CD4-positive, CD25-positive, alpha-beta regulatory T cell (primary cell): Measurements from ENCODE around the gene ERBB4. TPM values are rescaled to one million over a fixed set of nuclear protein-coding genes. Genes with fewer than 3 reads are reported as not detected.

Experiments used
- ATAC-seq, 2 donors: fragments of 150-1000 bp; cut with Tn5 transposase; one replicate each; pipeline ENCODE4 v1.10.0; 2021; ENCODE audit warnings: low read depth in 2 of 2, moderate number of reproducible peaks in 2 of 2, moderate library complexity in 1 of 2
- DNase-seq, 3 donors: peaks; one replicate each; pipeline versions ENCODE4 v3.0.0 to v3.0.0-alpha.2; 2012 to 2022; ENCODE audit warnings: mixed read lengths in 1 of 3
- H3K27ac ChIP-seq: one replicate; pipeline ENCODE4 v1.7.0; 2013; ENCODE audit warnings: mild to moderate bottlenecking, low read length; ENCODE audit not compliant: insufficient read depth, poor library complexity, severe bottlenecking
- H3K27me3 ChIP-seq: one replicate; pipeline ENCODE4 v1.7.0; 2013; ENCODE audit warnings: low read length; ENCODE audit not compliant: control insufficient read depth, insufficient read depth
- H3K36me3 ChIP-seq: one replicate; pipeline ENCODE4 v1.7.0; 2013; ENCODE audit warnings: mild to moderate bottlenecking, low read length, moderate library complexity; ENCODE audit not compliant: control insufficient read depth, insufficient read depth
- H3K4me1 ChIP-seq: 2 replicates; pipeline ENCODE4 v1.7.0; 2013; ENCODE audit warnings: mild to moderate bottlenecking, low read length; ENCODE audit not compliant: insufficient read depth, control insufficient read depth, poor library complexity, severe bottlenecking
- H3K4me3 ChIP-seq: one replicate; pipeline ENCODE4 v1.7.0; 2013; ENCODE audit warnings: low read depth, mild to moderate bottlenecking, low read length, moderate library complexity
- H3K9me3 ChIP-seq, 2 experiments: 1 replicate in 1 of 2; 2 replicates in 1 of 2; pipeline ENCODE4 v1.7.0; 2013; ENCODE audit warnings: low read length in 2 of 2, mild to moderate bottlenecking in 1 of 2, moderate library complexity in 1 of 2; ENCODE audit not compliant: control insufficient read depth in 2 of 2
- H3K27ac Mint-ChIP-seq, 3 donors: one replicate each; pipeline ENCODE4 v1.8.0; 2020 to 2022; ENCODE audit warnings: mild to moderate bottlenecking in 3 of 3, mixed read lengths in 3 of 3, moderate library complexity in 2 of 3
- H3K27me3 Mint-ChIP-seq: one replicate; pipeline ENCODE4 v1.8.0; 2022; ENCODE audit warnings: mild to moderate bottlenecking, mixed read lengths
- H3K36me3 Mint-ChIP-seq: one replicate; pipeline ENCODE4 v1.8.0; 2020; ENCODE audit warnings: mixed read lengths
- H3K4me1 Mint-ChIP-seq, 4 donors: one replicate each; pipeline ENCODE4 v1.8.0; 2020 to 2022; ENCODE audit warnings: mixed read lengths in 4 of 4, mild to moderate bottlenecking in 1 of 4
- H3K4me3 Mint-ChIP-seq, 4 donors: one replicate each; pipeline ENCODE4 v1.8.0; 2020 to 2022; ENCODE audit warnings: mild to moderate bottlenecking in 4 of 4, mixed read lengths in 4 of 4, moderate library complexity in 3 of 4
- H3K9me3 Mint-ChIP-seq, 7 donors: one replicate each; pipeline ENCODE4 v1.8.0; 2020 to 2022; ENCODE audit warnings: mixed read lengths in 7 of 7, mild to moderate bottlenecking in 3 of 7, moderate library complexity in 2 of 7
- polyA plus RNA-seq, 4 donors: library from polyadenylated mRNA; unstranded; fragments of 300-500 nt; fragmentation: Illumina TruSeq; gene quantifications; one replicate each; pipeline ENCODE4 v1.2.3, GENCODE V29; 2021
- total RNA-seq: library from RNA; stranded (reverse); gene quantifications from one replicate; pipeline ENCODE4 v1.2.3, GENCODE V29; 2022

ERBB4 gene
- total and polyA plus RNA-seq, 5 donors from 2014 or later = not detected

GRCh38 chr2:211800001-211800400, 738.6 kb downstream of the ERBB4 start:
- Histone ChIP-seq H3K4me1 (no peaks in the 10 kb centered on the region), H3K27me3 (no peaks in the 10 kb centered on the region), H3K9me3 (no peaks in the 10 kb centered on the region), H3K36me3 (no peaks in the 10 kb centered on the region), H3K4me3 (no peak overlapping the region), H3K27ac (no peak overlapping the region)
- Mint-ChIP-seq H3K27ac (no peak overlapping the region), H3K4me1 (no peaks in the 10 kb centered on the region), H3K4me3 (no peak overlapping the region), H3K36me3 (no peaks in the 10 kb centered on the region), H3K27me3 (no peaks in the 10 kb centered on the region), H3K9me3 (no peaks in the 10 kb centered on the region)
- ATAC-seq (no peak), DNase-seq (no peak)

GRCh38 chr2:211798868-211799267, 739.7 kb downstream of the ERBB4 start:
- no peak overlapping the region for H3K27ac Mint-ChIP-seq
- no peaks in the 10 kb centered on the region for H3K4me1 Mint-ChIP-seq
- H3K27ac ChIP-seq = no peak overlapping the region
- no peaks in the 10 kb centered on the region for H3K4me1 ChIP-seq
- no peaks in the 10 kb centered on the region for H3K36me3 ChIP-seq
- H3K27me3 Mint-ChIP-seq = no peaks in the 10 kb centered on the region
- no peaks in the 10 kb centered on the region for H3K9me3 ChIP-seq
- no peak overlapping the region for H3K4me3 Mint-ChIP-seq
- no peaks in the 10 kb centered on the region for H3K27me3 ChIP-seq
- no peak for DNase-seq
- H3K9me3 Mint-ChIP-seq = peaks cover 0 to 2% (median 0%) of the 10 kb centered on the region in 7 donors
- no peaks in the 10 kb centered on the region for H3K36me3 Mint-ChIP-seq
- H3K4me3 ChIP-seq = no peak overlapping the region
- no peak for ATAC-seq

- H3K36me3 Mint-ChIP-seq = no peaks in the 10 kb centered on the region
- H3K27ac Mint-ChIP-seq = no peak overlapping the region
- no peak for ATAC-seq
These were observed 744.9 kb downstream of the ERBB4 start for GRCh38 chr2:211793690-211794089.

DNA sequence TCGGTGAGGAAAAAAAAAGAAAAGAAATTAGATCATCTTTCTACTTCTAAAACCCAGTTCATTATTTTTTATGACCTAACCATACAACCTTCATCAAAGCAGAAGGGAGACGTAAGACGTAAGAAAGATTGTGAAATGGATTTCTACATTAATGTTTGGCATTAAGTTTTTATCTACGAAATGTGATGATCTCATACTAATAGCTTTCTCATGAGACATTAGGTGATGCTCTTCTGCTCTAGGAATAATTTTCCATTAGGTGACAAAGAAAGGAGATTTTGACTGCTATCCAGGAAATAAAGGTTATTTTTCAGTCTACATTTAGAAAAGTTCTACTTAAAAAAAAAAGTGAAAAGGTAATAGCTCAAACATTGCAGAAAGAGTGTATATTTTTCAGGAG, 748.6 kb downstream of the ERBB4 start:
- no peak for DNase-seq
- no peak overlapping the region for H3K4me3 Mint-ChIP-seq
- H3K27ac ChIP-seq = no peak overlapping the region

More at GRCh38 chr2:211793690-211794089, 744.9 kb downstream of the ERBB4 start:
- Histone ChIP-seq H3K4me1 (no peaks in the 10 kb centered on the region), H3K9me3 (no peaks in the 10 kb centered on the region), H3K27ac (no peak overlapping the region), H3K36me3 (no peaks in the 10 kb centered on the region), H3K4me3 (no peak overlapping the region), H3K27me3 (no peaks in the 10 kb centered on the region)
- H3K4me1 Mint-ChIP-seq = no peaks in the 10 kb centered on the region
- H3K9me3 Mint-ChIP-seq = peaks cover 0 to 8% (median 0%) of the 10 kb centered on the region in 7 donors
- H3K4me3 Mint-ChIP-seq = no peak overlapping the region
- DNase-seq = no peak
- no peaks in the 10 kb centered on the region for H3K27me3 Mint-ChIP-seq

DNA sequence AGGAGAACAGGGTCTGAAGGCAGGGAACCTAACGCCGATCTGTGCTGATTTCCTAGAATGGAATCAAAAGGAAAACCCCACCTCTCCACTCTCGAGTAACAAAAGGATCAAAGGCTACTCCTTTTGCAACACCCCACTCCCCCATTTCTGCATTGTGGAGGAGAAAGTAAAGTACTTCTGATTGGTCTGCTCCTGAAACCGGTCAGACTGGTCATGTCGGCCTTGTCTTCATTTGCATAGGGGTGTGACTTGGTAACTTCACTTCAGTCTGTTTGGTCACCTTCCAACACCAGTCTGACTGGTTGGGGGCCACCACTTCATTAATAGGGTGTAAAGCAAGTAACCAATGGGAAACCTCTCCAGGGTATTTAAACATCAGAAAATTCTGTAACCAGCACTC, 771.9 kb downstream of the ERBB4 start:
- peaks cover 0 to 17% (median 4%) of the 10 kb centered on the region in 7 donors for H3K9me3 Mint-ChIP-seq
- H3K36me3 ChIP-seq = no peaks in the 10 kb centered on the region
- no peak overlapping the region for H3K4me3 ChIP-seq
- no peak overlapping the region for H3K27ac Mint-ChIP-seq
- no peak for DNase-seq
- H3K4me3 Mint-ChIP-seq = no peak overlapping the region
- H3K27ac ChIP-seq = no peak overlapping the region
- no peaks in the 10 kb centered on the region for H3K4me1 Mint-ChIP-seq
- H3K36me3 Mint-ChIP-seq = no peaks in the 10 kb centered on the region
- no peak for ATAC-seq
- H3K27me3 Mint-ChIP-seq = no peaks in the 10 kb centered on the region
- H3K27me3 ChIP-seq = no peaks in the 10 kb centered on the region
- H3K9me3 ChIP-seq = no peaks in the 10 kb centered on the region
- no peaks in the 10 kb centered on the region for H3K4me1 ChIP-seq

More for the DNA sequence above, 748.6 kb downstream of the ERBB4 start:
- H3K9me3 ChIP-seq = no peaks in the 10 kb centered on the region
- no peaks in the 10 kb centered on the region for H3K36me3 ChIP-seq
- Mint-ChIP-seq H3K4me1 (no peaks in the 10 kb centered on the region), H3K27me3 (no peaks in the 10 kb centered on the region), H3K27ac (no peak overlapping the region), H3K36me3 (no peaks in the 10 kb centered on the region), H3K9me3 (peaks cover 0 to 8% (median 0%) of the 10 kb centered on the region in 7 donors)
- H3K4me1 ChIP-seq = no peaks in the 10 kb centered on the region
- no peak overlapping the region for H3K4me3 ChIP-seq
- ATAC-seq = no peak
- no peaks in the 10 kb centered on the region for H3K27me3 ChIP-seq

GRCh38 chr2:211762479-211762878, 776.1 kb downstream of the ERBB4 start:
- no peak for DNase-seq
- Mint-ChIP-seq H3K9me3 (peaks cover 0 to 15% (median 0%) of the 10 kb centered on the region in 7 donors), H3K4me1 (no peaks in the 10 kb centered on the region), H3K36me3 (no peaks in the 10 kb centered on the region), H3K4me3 (no peak overlapping the region), H3K27ac (no peak overlapping the region), H3K27me3 (no peaks in the 10 kb centered on the region)
- Histone ChIP-seq H3K27me3 (no peaks in the 10 kb centered on the region), H3K4me3 (no peak overlapping the region), H3K27ac (no peak overlapping the region), H3K4me1 (no peaks in the 10 kb centered on the region), H3K9me3 (no peaks in the 10 kb centered on the region), H3K36me3 (no peaks in the 10 kb centered on the region)
- no peak for ATAC-seq

DNA sequence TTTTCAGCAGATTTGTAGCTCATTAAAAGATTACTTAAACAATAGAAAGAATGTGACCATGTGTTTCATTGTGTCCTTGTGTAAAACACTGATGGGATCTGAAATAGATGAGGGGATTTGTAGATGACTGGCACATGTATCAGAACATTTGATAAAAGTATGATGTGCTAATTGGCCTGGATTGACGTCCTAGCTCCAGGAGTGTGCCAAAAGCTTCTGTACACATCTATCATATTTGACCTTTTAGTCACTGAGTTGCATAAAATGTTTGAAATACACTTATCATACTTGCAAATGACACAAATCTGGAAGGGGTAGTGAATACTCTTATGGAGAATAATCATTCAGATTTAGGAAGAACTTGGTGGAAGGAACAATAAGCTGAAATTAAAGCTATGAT, 778.5 kb downstream of the ERBB4 start:
- ATAC-seq = no peak
- Mint-ChIP-seq H3K9me3 (peaks cover 0 to 18% (median 0%) of the 10 kb centered on the region in 7 donors), H3K36me3 (no peaks in the 10 kb centered on the region)

GRCh38 chr2:211756266-211756665, 782.3 kb downstream of the ERBB4 start:
- no peaks in the 10 kb centered on the region for H3K4me1 Mint-ChIP-seq
- no peaks in the 10 kb centered on the region for H3K27me3 ChIP-seq

More for the DNA sequence above, 778.5 kb downstream of the ERBB4 start:
- Mint-ChIP-seq H3K4me1 (no peaks in the 10 kb centered on the region), H3K27me3 (no peaks in the 10 kb centered on the region), H3K27ac (no peak overlapping the region), H3K4me3 (no peak overlapping the region)
- H3K36me3 ChIP-seq = no peaks in the 10 kb centered on the region
- no peaks in the 10 kb centered on the region for H3K27me3 ChIP-seq
- H3K9me3 ChIP-seq = no peaks in the 10 kb centered on the region
- no peaks in the 10 kb centered on the region for H3K4me1 ChIP-seq
- no peak overlapping the region for H3K27ac ChIP-seq
- no peak overlapping the region for H3K4me3 ChIP-seq
- DNase-seq = no peak

More at GRCh38 chr2:211756266-211756665, 782.3 kb downstream of the ERBB4 start:
- Histone ChIP-seq H3K27ac (no peak overlapping the region), H3K36me3 (no peaks in the 10 kb centered on the region), H3K4me3 (no peak overlapping the region), H3K9me3 (no peaks in the 10 kb centered on the region), H3K4me1 (no peaks in the 10 kb centered on the region)
- Mint-ChIP-seq H3K27ac (no peak overlapping the region), H3K4me3 (no peak overlapping the region), H3K9me3 (peaks cover 0 to 9% (median 0%) of the 10 kb centered on the region in 7 donors), H3K36me3 (no peaks in the 10 kb centered on the region), H3K27me3 (peaks cover 4% of the 10 kb centered on the region)
- DNase-seq = no peak
- no peak for ATAC-seq
